Lower lobe of right lung (tissue), 2 donors: ENCODE measurements around the gene SGSM1. TPM values are rescaled to one million over a fixed set of nuclear protein-coding genes. Genes with fewer than 3 reads are reported as not detected.

Experiments used
- ATAC-seq, 2 donors: fragments of 200-7000 bp; cut with Tn5 transposase; one replicate each; pipeline ENCODE4 v1.9.1; 2020 to 2022; ENCODE audit warnings: mild to moderate bottlenecking in 2 of 2, moderate library complexity in 2 of 2
- DNase-seq: peaks from one replicate; pipeline ENCODE4 v3.0.0-alpha.2; 2020
- H3K27ac ChIP-seq: fragments of 200-600 bp; one replicate; pipeline ENCODE4 v1.8.0; 2022
- H3K27me3 ChIP-seq: fragments of 200-600 bp; one replicate; pipeline ENCODE4 v1.8.0; 2022; ENCODE audit warnings: low read depth
- H3K36me3 ChIP-seq: fragments of 200-600 bp; one replicate; pipeline ENCODE4 v1.8.0; 2022; ENCODE audit warnings: mild to moderate bottlenecking
- H3K4me1 ChIP-seq: fragments of 200-600 bp; one replicate; pipeline ENCODE4 v1.8.0; 2022
- H3K4me3 ChIP-seq: fragments of 200-600 bp; one replicate; pipeline ENCODE4 v1.8.0; 2022; ENCODE audit warnings: mild to moderate bottlenecking
- H3K9me3 ChIP-seq: fragments of 200-600 bp; one replicate; pipeline ENCODE4 v1.8.0; 2022
- intact Hi-C: fragments of 100-400 bp; cut with DNase I; formaldehyde crosslinking; loops from one replicate; pipeline ENCODE4 v1.11.0; 2022
- total RNA-seq: library from RNA; stranded (reverse); fragmentation: NEBNext Ultra II Directional; extraction: Animal tissue kit (Norgen Biotek cat#: 25700); gene quantifications from one replicate; pipeline ENCODE4 v1.2.1, GENCODE V29; 2021
- TF ChIP-seq, protein P1 (sequence below): fragments of 200-600 bp; IDR thresholded peaks from one replicate; pipeline ENCODE4 v1.8.0; 2022; ENCODE audit warnings: antibody characterized with exemption, mild to moderate bottlenecking
- donor health status: DM: no; HTN: yes; CAD: no; lungs with severe emphysema.

The SGSM1 gene
- total RNA-seq, 1 donor from 2014 or later, result 2.9 TPM

DNA sequence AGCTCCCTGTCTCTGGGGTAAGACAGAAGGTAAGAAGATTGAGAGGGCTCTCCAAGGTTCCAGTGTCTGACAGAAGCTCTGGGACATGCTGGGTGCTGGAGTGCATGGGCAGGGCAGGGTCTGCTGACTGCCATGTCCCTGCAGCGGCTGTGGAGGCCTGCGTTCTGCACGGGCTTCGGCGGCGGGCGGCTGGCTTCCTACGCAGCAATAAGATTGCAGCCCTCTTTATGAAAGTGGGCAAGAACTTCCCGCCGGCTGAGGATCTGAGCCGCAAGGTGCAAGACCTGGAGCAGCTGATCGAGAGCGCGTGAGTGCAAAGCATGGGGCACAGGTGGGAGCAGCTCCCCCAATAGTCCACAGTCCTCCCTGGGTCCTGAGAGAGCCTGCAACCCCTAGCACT lies 41.5 kb downstream of the SGSM1 start:
- Histone ChIP-seq H3K4me1 (no peaks in the 10 kb centered on the region), H3K27me3 (no peaks in the 10 kb centered on the region), H3K4me3 (no peak overlapping the region), H3K36me3 (no peaks in the 10 kb centered on the region), H3K9me3 (no peaks in the 10 kb centered on the region), H3K27ac (no peak overlapping the region)
- intact Hi-C loops, result no loop called here
- no peak for ATAC-seq
- no peak for DNase-seq
- TF ChIP-seq, protein P1, sequence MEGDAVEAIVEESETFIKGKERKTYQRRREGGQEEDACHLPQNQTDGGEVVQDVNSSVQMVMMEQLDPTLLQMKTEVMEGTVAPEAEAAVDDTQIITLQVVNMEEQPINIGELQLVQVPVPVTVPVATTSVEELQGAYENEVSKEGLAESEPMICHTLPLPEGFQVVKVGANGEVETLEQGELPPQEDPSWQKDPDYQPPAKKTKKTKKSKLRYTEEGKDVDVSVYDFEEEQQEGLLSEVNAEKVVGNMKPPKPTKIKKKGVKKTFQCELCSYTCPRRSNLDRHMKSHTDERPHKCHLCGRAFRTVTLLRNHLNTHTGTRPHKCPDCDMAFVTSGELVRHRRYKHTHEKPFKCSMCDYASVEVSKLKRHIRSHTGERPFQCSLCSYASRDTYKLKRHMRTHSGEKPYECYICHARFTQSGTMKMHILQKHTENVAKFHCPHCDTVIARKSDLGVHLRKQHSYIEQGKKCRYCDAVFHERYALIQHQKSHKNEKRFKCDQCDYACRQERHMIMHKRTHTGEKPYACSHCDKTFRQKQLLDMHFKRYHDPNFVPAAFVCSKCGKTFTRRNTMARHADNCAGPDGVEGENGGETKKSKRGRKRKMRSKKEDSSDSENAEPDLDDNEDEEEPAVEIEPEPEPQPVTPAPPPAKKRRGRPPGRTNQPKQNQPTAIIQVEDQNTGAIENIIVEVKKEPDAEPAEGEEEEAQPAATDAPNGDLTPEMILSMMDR, result no peak

DNA sequence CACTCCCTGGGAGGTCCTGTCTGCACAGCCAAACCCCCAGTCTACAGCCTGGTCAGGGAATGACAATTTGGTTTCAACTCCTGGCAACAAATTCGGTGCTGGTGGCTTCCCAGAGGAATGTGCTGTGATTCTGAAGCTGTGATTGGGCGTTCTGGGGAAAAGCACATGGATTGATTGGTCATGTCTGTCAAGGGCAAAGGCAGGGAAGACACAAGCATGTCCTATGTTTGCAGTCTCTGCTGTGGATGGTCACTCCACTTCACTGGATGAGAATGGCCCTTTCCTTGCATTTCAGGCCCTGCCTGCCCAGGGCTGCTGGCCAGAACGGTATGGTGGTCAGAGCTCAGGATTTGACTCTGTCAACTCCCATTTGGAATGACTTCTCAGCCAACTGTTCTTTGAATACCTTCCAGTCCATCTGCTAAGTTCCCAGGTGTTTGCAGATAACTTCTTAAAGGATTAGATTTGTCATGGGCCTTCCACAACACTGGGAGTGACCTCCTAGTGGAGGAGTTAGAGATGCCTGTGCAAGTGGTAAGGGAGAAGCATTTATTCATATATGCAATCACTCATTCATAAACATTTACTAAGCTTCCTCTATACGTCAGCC lies 42.7 kb downstream of the SGSM1 start:
- intact Hi-C loops, result no loop called here
- no peak for ATAC-seq
- Histone ChIP-seq H3K27me3 (no peaks in the 10 kb centered on the region), H3K27ac (no peak overlapping the region), H3K9me3 (no peaks in the 10 kb centered on the region), H3K36me3 (no peaks in the 10 kb centered on the region), H3K4me1 (no peaks in the 10 kb centered on the region), H3K4me3 (no peak overlapping the region)
- no peak for DNase-seq
- TF ChIP-seq, protein P1, result no peak

DNA sequence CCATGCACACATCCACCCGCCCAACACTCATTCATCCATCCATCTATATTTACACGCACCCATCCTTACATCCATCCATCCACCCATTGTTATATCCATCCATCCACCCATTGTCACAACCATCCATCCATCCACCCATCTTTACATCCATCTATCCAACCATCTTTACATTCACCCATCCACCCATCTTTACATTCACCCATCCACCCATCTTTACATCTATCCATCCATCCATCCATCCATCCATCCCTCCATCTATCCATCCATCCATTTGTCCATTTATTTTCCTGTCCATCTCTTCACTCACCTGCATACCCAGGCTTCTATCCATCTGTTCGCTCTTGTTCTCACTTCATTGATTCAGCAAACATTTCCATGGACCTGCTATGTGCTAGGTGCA lies 49.8 kb downstream of the SGSM1 start:
- no peaks in the 10 kb centered on the region for H3K27me3 ChIP-seq
- TF ChIP-seq, protein P1, result no peak
- DNase-seq (no peak), ATAC-seq (no peak)
- intact Hi-C loops, result no loop called here
- H3K4me3 ChIP-seq, result no peak overlapping the region
- H3K9me3 ChIP-seq, result no peaks in the 10 kb centered on the region
- no peak overlapping the region for H3K27ac ChIP-seq
- H3K4me1 ChIP-seq, result no peaks in the 10 kb centered on the region
- no peaks in the 10 kb centered on the region for H3K36me3 ChIP-seq

DNA sequence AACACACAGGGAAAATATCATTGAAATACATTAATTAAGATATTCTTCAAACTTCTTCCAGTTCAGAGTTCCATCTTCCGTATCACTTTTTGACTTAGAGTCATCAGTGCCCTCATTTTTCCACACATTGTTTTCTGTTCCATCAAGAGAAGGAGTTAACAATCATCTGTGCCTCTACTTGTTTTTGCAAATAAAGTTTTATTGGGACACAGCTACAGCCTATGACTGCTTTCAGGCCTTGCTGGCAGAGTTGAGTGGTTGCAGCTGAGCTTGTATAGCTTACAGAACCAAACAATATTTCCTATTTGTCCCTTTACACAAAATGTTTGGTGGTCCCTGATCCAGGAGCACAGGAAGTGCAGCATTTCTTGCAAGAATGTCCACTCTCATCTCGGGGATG lies 51.6 kb downstream of the SGSM1 start:
- Histone ChIP-seq H3K4me3 (no peak overlapping the region), H3K36me3 (no peaks in the 10 kb centered on the region), H3K4me1 (no peaks in the 10 kb centered on the region), H3K27me3 (no peaks in the 10 kb centered on the region), H3K9me3 (no peaks in the 10 kb centered on the region), H3K27ac (no peak overlapping the region)
- ATAC-seq (no peak), DNase-seq (no peak)
- TF ChIP-seq, protein P1, result no peak
- intact Hi-C loops, result no loop called here

DNA sequence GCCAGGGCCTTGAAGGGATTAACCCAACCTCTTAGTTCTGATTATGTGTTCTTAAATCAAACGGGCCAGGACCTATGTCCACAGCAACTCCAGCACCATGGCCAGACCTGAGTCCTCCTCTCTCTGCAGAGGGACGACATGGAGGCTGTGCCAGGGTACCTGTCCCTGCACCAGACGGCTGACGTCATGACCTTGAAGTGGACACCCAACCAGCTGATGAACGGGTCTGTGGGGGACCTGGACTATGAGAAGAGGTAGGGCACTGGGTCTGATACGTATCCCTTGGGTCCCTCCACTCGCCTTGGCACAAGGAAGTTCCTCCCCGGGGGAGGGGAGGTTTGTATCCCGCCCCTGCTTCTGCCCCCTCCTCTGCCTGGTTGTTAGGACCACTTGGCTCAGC lies 53.6 kb downstream of the SGSM1 start:
- H3K27me3 ChIP-seq, result no peaks in the 10 kb centered on the region
- DNase-seq, result no peak
- TF ChIP-seq, protein P1, result no peak

DNA sequence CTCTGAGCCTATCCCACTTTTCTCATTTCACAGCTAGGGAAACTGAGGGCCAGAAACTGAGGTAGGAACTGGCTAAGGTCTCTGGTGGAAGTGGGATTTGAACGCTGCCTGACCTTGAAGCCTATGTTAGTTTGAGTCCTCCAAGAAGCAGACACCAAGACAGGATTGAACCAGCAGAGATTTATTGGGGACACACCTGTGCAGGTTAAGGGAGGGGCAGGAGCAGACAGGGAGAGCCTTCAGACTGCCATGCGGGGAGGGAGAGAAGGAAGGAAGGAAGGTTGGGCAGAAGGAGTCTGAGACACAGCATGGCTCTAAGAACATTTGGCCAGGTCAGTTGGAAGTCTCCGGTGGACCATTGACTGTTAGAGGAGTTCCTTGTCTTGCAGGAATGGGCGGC lies 59.5 kb downstream of the SGSM1 start:
- Histone ChIP-seq H3K4me1 (no peaks in the 10 kb centered on the region), H3K4me3 (no peak overlapping the region), H3K36me3 (no peaks in the 10 kb centered on the region), H3K9me3 (no peaks in the 10 kb centered on the region), H3K27ac (no peak overlapping the region), H3K27me3 (no peaks in the 10 kb centered on the region)
- intact Hi-C loops, result no loop called here
- no peak for DNase-seq
- ATAC-seq, result no peak
- TF ChIP-seq, protein P1, result no peak

More for the DNA sequence above, 53.6 kb downstream of the SGSM1 start:
- Histone ChIP-seq H3K27ac (no peak overlapping the region), H3K9me3 (no peaks in the 10 kb centered on the region), H3K4me1 (no peaks in the 10 kb centered on the region), H3K4me3 (no peak overlapping the region), H3K36me3 (no peaks in the 10 kb centered on the region)
- no peak for ATAC-seq
- intact Hi-C loops, result no loop called here
